ENCODE measurements around the gene KLHL25. TPM values are rescaled to one million over a fixed set of nuclear protein-coding genes. Genes with fewer than 3 reads are reported as not detected.

KLHL25 gene
- polyA plus RNA-seq, 1 donor from 2014 or later, result 38.9 TPM

- H3K4me2 ChIP-seq (ENCODE audit: low read length), result no peak overlapping the region
- no peak overlapping the region for H3K9ac ChIP-seq (ENCODE audit: low read length)
- no peak overlapping the region for H3K27ac ChIP-seq (ENCODE audit: low read length)
- no peaks in the 10 kb centered on the region for H3K27me3 ChIP-seq (ENCODE audit: insufficient read depth, low read depth, low read length)
- H3K79me2 ChIP-seq (replicated peaks; ENCODE audit: insufficient read depth, low read length), result no peaks in the 10 kb centered on the region
- no peak overlapping the region for H3K4me3 ChIP-seq (ENCODE audit: low read length)
- no peak for TF ChIP-seq EZH2 (IDR thresholded peaks at IDR 0.05; ENCODE audit: borderline replicate concordance, insufficient read depth, low read length, poor library complexity, severe bottlenecking)
- TF ChIP-seq POLR2AphosphoS5 (IDR thresholded peaks at IDR 0.05), result no peak
- TF ChIP-seq TAF1 (IDR thresholded peaks at IDR 0.05; ENCODE audit: low read depth), result no peak
- TF ChIP-seq REST (IDR thresholded peaks at IDR 0.05; ENCODE audit: borderline replicate concordance), result no peak
- no peak for TF ChIP-seq MXI1 (conservative IDR thresholded peaks at IDR 0.05; ENCODE audit: poor library complexity, severe bottlenecking)
- no peak for TF ChIP-seq RAD21 (conservative IDR thresholded peaks at IDR 0.05)
- no peak for TF ChIP-seq CTCF (IDR thresholded peaks at IDR 0.05; ENCODE audit: poor library complexity, severe bottlenecking)
- TF ChIP-seq SMC3 (conservative IDR thresholded peaks at IDR 0.05; ENCODE audit: poor library complexity), result no peak
- no peak for TF ChIP-seq EP300 (conservative IDR thresholded peaks at IDR 0.05; ENCODE audit: poor library complexity, severe bottlenecking)
- no peaks in the 10 kb centered on the region for H4K20me1 ChIP-seq (ENCODE audit: insufficient read depth)
- no peak overlapping the region for H2AFZ ChIP-seq (ENCODE audit: low read depth, low read length)
- no peaks in the 10 kb centered on the region for H3K36me3 ChIP-seq (ENCODE audit: insufficient read depth, low read length)
- H3K9me3 ChIP-seq (ENCODE audit: low read length), result no peaks in the 10 kb centered on the region
- no peaks in the 10 kb centered on the region for H3F3A ChIP-seq (ENCODE audit: insufficient read depth, low read length, poor library complexity, severe bottlenecking)
- no peaks in the 10 kb centered on the region for H3K9me2 ChIP-seq (ENCODE audit: insufficient read depth, low read length)
Observed at GRCh38 chr15:85742186-85742821, 52.4 kb downstream of the KLHL25 start.

- no peaks in the 10 kb centered on the region for H3K27me3 ChIP-seq (ENCODE audit: insufficient read depth, low read depth, low read length)
- no peak overlapping the region for H3K4me2 ChIP-seq (ENCODE audit: low read length)
- no peak overlapping the region for H2AFZ ChIP-seq (ENCODE audit: low read depth, low read length)
- H4K20me1 ChIP-seq (ENCODE audit: insufficient read depth), result no peaks in the 10 kb centered on the region
- H3K4me3 ChIP-seq (ENCODE audit: low read length), result no peak overlapping the region
- H3K9me3 ChIP-seq (ENCODE audit: low read length), result no peaks in the 10 kb centered on the region
- no peak overlapping the region for H3K9ac ChIP-seq (ENCODE audit: low read length)
- no peaks in the 10 kb centered on the region for H3K79me2 ChIP-seq (replicated peaks; ENCODE audit: insufficient read depth, low read length)
- no peaks in the 10 kb centered on the region for H3K9me2 ChIP-seq (ENCODE audit: insufficient read depth, low read length)
- TF ChIP-seq SMC3 (conservative IDR thresholded peaks at IDR 0.05; ENCODE audit: poor library complexity), result no peak
- no peak for TF ChIP-seq RAD21 (conservative IDR thresholded peaks at IDR 0.05)
- TF ChIP-seq EP300 (conservative IDR thresholded peaks at IDR 0.05; ENCODE audit: poor library complexity, severe bottlenecking), result no peak
- TF ChIP-seq EZH2 (IDR thresholded peaks at IDR 0.05; ENCODE audit: borderline replicate concordance, insufficient read depth, low read length, poor library complexity, severe bottlenecking), result no peak
- TF ChIP-seq REST (IDR thresholded peaks at IDR 0.05; ENCODE audit: borderline replicate concordance), result no peak
- TF ChIP-seq TAF1 (IDR thresholded peaks at IDR 0.05; ENCODE audit: low read depth), result no peak
- TF ChIP-seq MXI1 (conservative IDR thresholded peaks at IDR 0.05; ENCODE audit: poor library complexity, severe bottlenecking), result no peak
- no peak for TF ChIP-seq CTCF (IDR thresholded peaks at IDR 0.05; ENCODE audit: poor library complexity, severe bottlenecking)
- no peak for TF ChIP-seq POLR2AphosphoS5 (IDR thresholded peaks at IDR 0.05)
- no peak overlapping the region for H3K27ac ChIP-seq (ENCODE audit: low read length)
- H3F3A ChIP-seq (ENCODE audit: insufficient read depth, low read length, poor library complexity, severe bottlenecking), result no peaks in the 10 kb centered on the region
- H3K36me3 ChIP-seq (ENCODE audit: insufficient read depth, low read length), result no peaks in the 10 kb centered on the region
Observed at GRCh38 chr15:85741662-85742061, 53.1 kb downstream of the KLHL25 start.

Measured in neural cell (in vitro differentiated cells).